Activated T-helper 1 cell treated with anti-CD3 and anti-CD28 coated beads, Interleukin-12 subunit alpha, Interleukin-12 subunit beta, Interleukin-2, Interleukin-4 antibody, amounts not matched to agents 30 ng/mL and 10 ng/mL and 1 ng/mL, durations not matched to agents 14 hours and 24 hours and 36 hours (primary cell): ENCODE data around the gene WDR38. TPM values are rescaled to one million over a fixed set of nuclear protein-coding genes. Genes with fewer than 3 reads are reported as not detected.

Experiments
- DNase-seq: peaks from one replicate; pipeline ENCODE4 v3.0.0; 2021; ENCODE audit warnings: low spot score
- H3K27ac Mint-ChIP-seq: one replicate; pipeline ENCODE4 v1.8.0; 2021; ENCODE audit warnings: mild to moderate bottlenecking, mixed read lengths
- H3K27me3 Mint-ChIP-seq: one replicate; pipeline ENCODE4 v1.8.0; 2022; ENCODE audit warnings: mild to moderate bottlenecking, moderate library complexity, mixed read lengths; ENCODE audit not compliant: insufficient read depth
- H3K36me3 Mint-ChIP-seq: one replicate; pipeline ENCODE4 v1.8.0; 2021; ENCODE audit warnings: low read depth, mixed read lengths
- H3K4me1 Mint-ChIP-seq: one replicate; pipeline ENCODE4 v1.8.0; 2021; ENCODE audit warnings: low read depth, mixed read lengths
- H3K4me3 Mint-ChIP-seq: one replicate; pipeline ENCODE4 v1.8.0; 2021; ENCODE audit warnings: mild to moderate bottlenecking, moderate library complexity, mixed read lengths
- H3K9me3 Mint-ChIP-seq: one replicate; pipeline ENCODE4 v1.8.0; 2021; ENCODE audit warnings: mixed read lengths
- intact Hi-C: fragments of 100-400 bp; cut with micrococcal nuclease; formaldehyde crosslinking; loops from one replicate; pipeline ENCODE4 v1.15.1; 2024
- total RNA-seq: library from RNA; stranded (reverse); gene quantifications from 2 replicates; pipeline ENCODE4 v1.2.3, GENCODE V29; 2022

Gene WDR38
- total RNA-seq, 1 donor from 2014 or later = not detected

DNA sequence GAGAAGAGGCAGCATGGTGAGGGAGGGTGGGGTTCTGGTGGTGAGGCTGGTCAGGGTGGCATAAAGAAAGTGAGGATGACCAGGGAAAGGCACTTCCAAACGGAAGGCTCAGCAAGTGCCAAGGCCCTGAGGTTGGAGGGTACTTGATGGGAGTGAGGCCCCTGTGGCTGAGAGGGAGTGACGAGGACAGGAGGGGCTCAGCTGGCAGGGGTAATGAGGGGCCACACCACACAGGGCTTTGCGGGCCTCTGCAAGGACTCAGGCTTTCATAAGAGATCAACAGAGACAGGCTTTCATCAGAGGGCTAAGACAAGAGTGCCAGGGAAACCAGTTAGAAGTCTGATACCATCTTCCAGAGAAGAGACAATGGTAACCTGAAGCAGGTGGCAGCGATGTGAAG is 32.3 kb downstream of the WDR38 start:
- intact Hi-C loops = no loop called here
- DNase-seq = no peak
- H3K27me3 Mint-ChIP-seq = no peaks in the 10 kb centered on the region
- no peaks in the 10 kb centered on the region for H3K9me3 Mint-ChIP-seq
- H3K27ac Mint-ChIP-seq = no peak overlapping the region
- no peaks in the 10 kb centered on the region for H3K4me1 Mint-ChIP-seq
- H3K36me3 Mint-ChIP-seq = peaks cover 35% of the 10 kb centered on the region
- no peak overlapping the region for H3K4me3 Mint-ChIP-seq

- Mint-ChIP-seq H3K9me3 (no peaks in the 10 kb centered on the region), H3K36me3 (peaks cover 36% of the 10 kb centered on the region), H3K27ac (no peak overlapping the region), H3K4me1 (no peaks in the 10 kb centered on the region), H3K27me3 (no peaks in the 10 kb centered on the region), H3K4me3 (no peak overlapping the region)
- DNase-seq = no peak
- intact Hi-C loops = no loop called here
Observed at GRCh38 chr9:124886461-124886860, 33.2 kb downstream of the WDR38 start.

DNA sequence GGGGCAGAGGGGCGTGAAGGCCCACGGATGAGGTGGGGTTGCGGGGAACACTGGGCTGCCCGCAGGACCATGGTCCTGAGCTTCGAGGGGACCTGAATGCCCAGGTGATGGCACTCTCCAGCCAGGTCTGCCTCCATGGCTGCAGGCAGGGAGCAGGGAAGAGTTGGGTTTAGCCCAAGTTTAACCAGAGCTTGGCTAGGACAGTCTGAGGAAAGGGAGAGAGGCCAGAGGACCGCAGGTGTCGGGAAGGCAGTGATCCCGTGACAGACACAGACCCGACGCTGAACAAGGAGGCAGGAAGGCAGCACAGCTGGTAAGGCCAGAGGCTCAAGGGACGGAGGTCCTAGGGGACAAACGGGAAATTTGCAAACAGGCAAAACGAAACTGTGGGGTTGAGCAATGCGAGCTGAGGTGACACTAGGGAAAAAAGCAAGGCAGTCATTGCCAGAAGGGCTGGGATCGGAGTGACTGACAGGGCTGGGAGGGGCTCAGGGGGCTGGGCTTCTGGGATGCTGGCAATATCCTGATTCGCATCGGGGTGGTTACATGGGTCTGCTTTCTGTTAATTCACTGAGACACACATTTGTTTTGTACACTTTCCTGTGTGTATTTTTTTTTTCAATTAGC is 33.7 kb downstream of the WDR38 start:
- Mint-ChIP-seq H3K36me3 (peaks cover 33% of the 10 kb centered on the region), H3K9me3 (no peaks in the 10 kb centered on the region), H3K4me1 (no peaks in the 10 kb centered on the region), H3K4me3 (no peak overlapping the region), H3K27me3 (no peaks in the 10 kb centered on the region), H3K27ac (no peak overlapping the region)
- DNase-seq = no peak
- intact Hi-C loops = no loop called here

GRCh38 chr9:124887832-124888231 is 34.6 kb downstream of the WDR38 start:
- no peak overlapping the region for H3K27ac Mint-ChIP-seq
- no peak for DNase-seq
- no peak overlapping the region for H3K4me3 Mint-ChIP-seq
- peaks cover 32% of the 10 kb centered on the region for H3K36me3 Mint-ChIP-seq
- H3K27me3 Mint-ChIP-seq = no peaks in the 10 kb centered on the region
- no peaks in the 10 kb centered on the region for H3K4me1 Mint-ChIP-seq
- no peaks in the 10 kb centered on the region for H3K9me3 Mint-ChIP-seq
- intact Hi-C loops = no loop called here

DNA sequence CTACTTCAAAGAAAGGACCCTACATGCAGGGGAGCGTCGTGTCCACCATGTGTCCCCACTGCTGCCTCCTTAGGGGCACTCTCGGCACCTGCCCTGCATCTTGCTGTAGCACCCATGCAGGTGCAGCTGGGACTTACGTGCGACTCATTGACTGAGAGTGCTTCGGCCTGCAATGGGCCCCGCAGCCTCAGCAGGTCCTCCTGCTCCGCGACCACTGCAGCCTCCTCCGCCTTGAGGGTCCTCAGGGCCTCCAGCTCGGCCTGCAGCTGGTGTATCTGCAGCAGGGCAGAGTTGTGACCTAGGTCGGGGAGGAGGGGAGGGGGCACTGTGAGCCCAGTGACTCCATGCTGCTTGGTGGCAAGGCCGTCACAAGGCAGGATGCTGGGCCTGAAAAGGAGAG is 35.7 kb downstream of the WDR38 start:
- Mint-ChIP-seq H3K4me1 (no peaks in the 10 kb centered on the region), H3K36me3 (peaks cover 37% of the 10 kb centered on the region), H3K9me3 (no peaks in the 10 kb centered on the region), H3K4me3 (no peak overlapping the region), H3K27ac (no peak overlapping the region), H3K27me3 (no peaks in the 10 kb centered on the region)
- no peak for DNase-seq
- intact Hi-C loops = no loop called here

DNA sequence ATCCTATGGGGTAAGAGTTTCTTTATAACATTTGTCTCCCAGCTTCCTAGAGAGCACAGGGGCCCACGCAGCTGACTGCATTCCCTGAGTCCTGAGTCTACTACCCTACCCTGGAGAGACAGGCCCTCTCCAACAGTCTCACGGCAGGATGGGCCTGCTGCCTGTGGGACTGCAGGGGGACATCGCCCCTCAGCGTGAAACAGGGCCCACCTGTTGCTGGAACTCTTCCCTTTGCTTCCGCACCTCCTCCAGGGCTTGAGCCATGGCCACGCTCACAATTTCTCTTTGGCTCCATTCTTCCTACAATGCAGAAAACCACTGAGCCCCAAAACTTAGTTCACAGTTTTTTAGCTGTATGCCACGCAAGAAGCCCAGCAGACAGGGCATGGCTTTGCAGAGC is 36.9 kb downstream of the WDR38 start:
- H3K9me3 Mint-ChIP-seq = no peaks in the 10 kb centered on the region
- H3K27me3 Mint-ChIP-seq = no peaks in the 10 kb centered on the region
- H3K4me1 Mint-ChIP-seq = peaks cover 7% of the 10 kb centered on the region
- H3K36me3 Mint-ChIP-seq = peaks cover 35% of the 10 kb centered on the region
- intact Hi-C loops = no loop called here
- H3K4me3 Mint-ChIP-seq = no peak overlapping the region
- no peak overlapping the region for H3K27ac Mint-ChIP-seq
- DNase-seq = no peak

- no peak overlapping the region for H3K27ac Mint-ChIP-seq
- peaks cover 11% of the 10 kb centered on the region for H3K4me1 Mint-ChIP-seq
- H3K27me3 Mint-ChIP-seq = no peaks in the 10 kb centered on the region
- no peak overlapping the region for H3K4me3 Mint-ChIP-seq
- intact Hi-C loops = loop anchor here (1.0 to 2.0 kb wide), 4 partner anchors 24 to 120 kb away; partner anchors contain the start of genes ARPC5L and WDR38
- peaks cover 33% of the 10 kb centered on the region for H3K36me3 Mint-ChIP-seq
- H3K9me3 Mint-ChIP-seq = no peaks in the 10 kb centered on the region
- no peak for DNase-seq
Observed at GRCh38 chr9:124894035-124894740, 40.9 kb downstream of the WDR38 start.

- Mint-ChIP-seq H3K27me3 (no peaks in the 10 kb centered on the region), H3K27ac (peak overlapping the region; percentile 1), H3K9me3 (no peaks in the 10 kb centered on the region), H3K4me3 (no peak overlapping the region), H3K36me3 (peaks cover 29% of the 10 kb centered on the region), H3K4me1 (peaks cover 11% of the 10 kb centered on the region)
- peak; percentile 7 for DNase-seq
- intact Hi-C loops = loop anchor here (1.0 to 2.0 kb wide), 4 partner anchors 24 to 120 kb away; partner anchors contain the start of genes ARPC5L and WDR38
Observed at GRCh38 chr9:124894741-124895170, 41.5 kb downstream of the WDR38 start.

GRCh38 chr9:124897570-124898460 is 44.6 kb downstream of the WDR38 start:
- H3K4me1 Mint-ChIP-seq = peaks cover 11% of the 10 kb centered on the region
- peaks cover 32% of the 10 kb centered on the region for H3K36me3 Mint-ChIP-seq
- no peaks in the 10 kb centered on the region for H3K9me3 Mint-ChIP-seq
- H3K4me3 Mint-ChIP-seq = no peak overlapping the region
- intact Hi-C loops = no loop called here
- H3K27ac Mint-ChIP-seq = no peak overlapping the region
- no peaks in the 10 kb centered on the region for H3K27me3 Mint-ChIP-seq
- DNase-seq = no peak

DNA sequence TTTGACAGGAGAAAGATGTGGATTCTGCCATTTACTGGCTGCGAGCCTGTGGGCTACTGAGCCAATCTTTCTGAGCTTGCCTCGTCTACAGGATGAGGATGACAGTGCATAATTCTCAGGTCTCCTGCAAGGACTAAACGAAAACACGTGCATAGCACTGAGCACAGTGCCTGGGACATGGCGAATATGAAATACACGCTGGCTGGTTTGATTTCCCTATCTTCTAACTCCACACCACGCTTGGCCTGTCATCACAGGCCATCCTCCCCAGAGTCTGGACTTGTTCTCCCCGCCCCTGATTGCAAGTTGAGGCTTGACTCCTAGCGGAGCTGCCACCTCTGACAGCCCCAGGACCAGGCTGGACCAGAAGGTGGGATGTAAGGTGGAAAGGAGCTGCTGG is 46.6 kb downstream of the WDR38 start:
- Mint-ChIP-seq H3K4me1 (peaks cover 6% of the 10 kb centered on the region), H3K9me3 (no peaks in the 10 kb centered on the region), H3K27ac (no peak overlapping the region), H3K36me3 (peaks cover 32% of the 10 kb centered on the region), H3K27me3 (no peaks in the 10 kb centered on the region), H3K4me3 (no peak overlapping the region)
- intact Hi-C loops = no loop called here
- no peak for DNase-seq

- Mint-ChIP-seq H3K27ac (no peak overlapping the region), H3K4me1 (no peaks in the 10 kb centered on the region), H3K9me3 (no peaks in the 10 kb centered on the region), H3K36me3 (peaks cover 39% of the 10 kb centered on the region), H3K4me3 (no peak overlapping the region), H3K27me3 (no peaks in the 10 kb centered on the region)
- DNase-seq = no peak
- intact Hi-C loops = no loop called here
Observed at GRCh38 chr9:124906966-124907365, 53.7 kb downstream of the WDR38 start.
